GM12891 (cell line): ENCODE data around the gene TACC2.

Experiments
- POLR2A ChIP-seq: IDR thresholded peaks from 2 replicates; pipeline ENCODE4 v1.6.1; 2011; ENCODE audit warnings: low read depth, low read length, control low read depth
- POLR2AphosphoS5 ChIP-seq: IDR thresholded peaks from 2 replicates; pipeline ENCODE4 v1.6.1; 2011; ENCODE audit warnings: low read depth, low read length, control low read depth
- SPI1 ChIP-seq: IDR thresholded peaks from 2 replicates; pipeline ENCODE4 v1.6.1; 2011; ENCODE audit warnings: low read depth, low read length, control low read depth
- TAF1 ChIP-seq: IDR thresholded peaks from 2 replicates; pipeline ENCODE4 v1.6.1; 2011; ENCODE audit warnings: low read depth, low read length, control low read depth

GRCh38 chr10:122168101-122168500 is 179.1 kb downstream of the TACC2 start:
- TF ChIP-seq TAF1: no peak
- no peak for TF ChIP-seq POLR2A
- no peak for TF ChIP-seq POLR2AphosphoS5
- no peak for TF ChIP-seq SPI1
